ENCODE measurements around the gene GNG12. TPM values are rescaled to one million over a fixed set of nuclear protein-coding genes. Genes with fewer than 3 reads are reported as not detected.
"Not testable (repeated sequence)": the region's sequence is repeated elsewhere in the genome, so short reads cannot be mapped to it uniquely, and the experiment has no call there.

Gene GNG12
- polyA plus RNA-seq, 12 donors = 42.2 to 255 (median 56.9) TPM

DNA sequence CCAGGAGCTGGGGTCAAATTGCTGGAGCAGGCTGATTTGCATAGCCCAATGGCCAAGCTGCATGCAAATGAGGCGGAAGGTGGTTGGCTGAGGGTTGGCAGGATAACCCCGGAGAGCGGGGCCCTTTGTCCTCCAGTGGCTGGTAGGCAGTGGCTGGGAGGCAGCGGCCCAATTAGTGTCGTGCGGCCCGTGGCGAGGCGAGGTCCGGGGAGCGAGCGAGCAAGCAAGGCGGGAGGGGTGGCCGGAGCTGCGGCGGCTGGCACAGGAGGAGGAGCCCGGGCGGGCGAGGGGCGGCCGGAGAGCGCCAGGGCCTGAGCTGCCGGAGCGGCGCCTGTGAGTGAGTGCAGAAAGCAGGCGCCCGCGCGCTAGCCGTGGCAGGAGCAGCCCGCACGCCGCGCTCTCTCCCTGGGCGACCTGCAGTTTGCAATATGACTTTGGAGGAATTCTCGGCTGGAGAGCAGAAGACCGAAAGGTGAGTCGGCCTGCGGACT is 148.2 kb downstream of the GNG12 start, which contains the start of gene GADD45A:
GADD45A (plus strand) TSS at position 135 of the 491 bp plus-strand sequence; CDS start at position 429, 294 bp downstream.
- peak; percentile 96 for DNase-seq

- no peak for DNase-seq
Observed at GRCh38 chr1:67684526-67685066, 148.7 kb downstream of the GNG12 start.

- peak; percentile 20 for DNase-seq
Observed at GRCh38 chr1:67683766-67684525, 149.3 kb downstream of the GNG12 start.

DNA sequence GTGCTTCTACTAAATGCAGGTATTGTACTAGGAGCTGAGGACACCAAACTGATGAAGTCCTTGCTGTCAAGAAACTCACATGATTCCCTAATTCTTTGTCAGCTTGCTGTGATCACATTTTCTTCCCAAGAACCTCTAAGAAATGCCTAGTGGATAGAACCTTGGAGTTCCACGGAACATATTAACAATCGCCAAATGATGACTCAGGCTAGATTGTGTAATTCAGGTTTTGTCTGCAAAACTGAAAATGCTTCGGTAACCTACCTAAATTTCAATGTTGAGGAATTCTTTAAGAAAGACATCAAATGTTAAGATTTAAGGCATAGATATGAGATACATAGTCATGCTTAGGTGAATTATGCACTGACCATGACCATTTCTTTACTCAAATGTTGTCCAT is 150.0 kb downstream of the GNG12 start:
- peak; percentile 26 for DNase-seq

DNA sequence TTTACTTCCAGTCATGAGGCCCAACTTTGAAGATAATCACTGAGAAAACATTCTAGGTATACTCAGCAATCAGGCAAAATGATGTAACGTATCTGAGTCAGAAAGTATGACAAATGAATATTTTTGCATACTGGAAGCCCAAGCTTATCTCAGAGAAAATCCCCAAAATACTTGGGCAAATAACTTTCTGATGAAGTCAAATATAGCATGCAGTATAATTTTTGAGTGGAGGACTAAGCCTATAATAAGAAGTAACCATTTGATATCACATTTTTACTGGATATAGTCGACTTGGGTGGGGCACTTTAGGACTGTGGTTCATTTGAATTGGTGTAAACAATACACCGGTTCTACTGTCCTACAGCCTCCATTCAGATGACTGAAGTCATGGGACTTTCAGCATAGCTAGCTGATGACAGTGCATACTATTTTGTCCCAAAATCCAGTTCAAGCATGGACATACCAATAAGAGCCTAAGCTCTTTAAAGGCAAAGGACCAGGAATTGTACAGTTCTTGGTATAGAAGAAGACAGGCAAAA is 150.5 kb downstream of the GNG12 start:
- DNase-seq = no peak

DNA sequence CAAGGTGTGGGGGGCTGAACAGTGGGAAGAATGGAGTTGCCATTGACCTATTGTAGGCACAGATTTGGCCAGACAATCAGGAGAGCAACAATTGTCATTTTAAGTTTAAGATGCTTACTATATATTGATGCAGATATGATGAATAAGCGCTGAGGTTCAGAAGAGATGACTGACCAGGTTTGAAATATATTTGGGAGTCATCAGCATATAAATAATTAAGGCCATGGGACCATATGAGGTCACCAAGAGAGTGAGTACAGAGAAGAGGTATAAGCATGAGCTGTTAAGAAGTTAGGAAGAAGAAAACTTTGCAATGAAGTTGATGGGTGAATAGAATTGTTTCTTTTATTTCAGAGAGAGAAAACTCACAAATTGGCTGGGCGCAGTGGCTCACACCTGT is 152.8 kb downstream of the GNG12 start:
- no peak for DNase-seq

- DNase-seq = no peak
Observed at GRCh38 chr1:67679691-67680090, 153.6 kb downstream of the GNG12 start.

DNA sequence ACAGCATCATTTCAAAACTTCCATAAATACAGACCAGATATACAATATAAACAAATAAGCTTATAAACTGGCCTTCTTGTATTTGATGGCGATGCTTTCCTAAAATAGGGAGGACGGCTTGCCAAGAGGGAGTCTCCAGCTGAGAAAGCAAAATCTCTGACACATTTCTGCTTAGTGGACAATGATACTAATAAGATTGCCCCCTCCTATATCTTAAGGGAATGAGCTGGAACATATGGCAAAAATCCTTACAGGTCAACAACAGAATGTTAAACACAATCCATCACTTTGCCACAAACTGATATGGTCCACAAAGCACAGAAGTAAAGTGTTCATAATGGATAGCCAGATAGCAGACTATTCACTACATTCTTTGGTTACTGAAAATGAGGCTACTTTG is 155.3 kb downstream of the GNG12 start:
- DNase-seq = no peak

- DNase-seq = no peak
Observed at GRCh38 chr1:67677408-67677807, 155.9 kb downstream of the GNG12 start.

DNA sequence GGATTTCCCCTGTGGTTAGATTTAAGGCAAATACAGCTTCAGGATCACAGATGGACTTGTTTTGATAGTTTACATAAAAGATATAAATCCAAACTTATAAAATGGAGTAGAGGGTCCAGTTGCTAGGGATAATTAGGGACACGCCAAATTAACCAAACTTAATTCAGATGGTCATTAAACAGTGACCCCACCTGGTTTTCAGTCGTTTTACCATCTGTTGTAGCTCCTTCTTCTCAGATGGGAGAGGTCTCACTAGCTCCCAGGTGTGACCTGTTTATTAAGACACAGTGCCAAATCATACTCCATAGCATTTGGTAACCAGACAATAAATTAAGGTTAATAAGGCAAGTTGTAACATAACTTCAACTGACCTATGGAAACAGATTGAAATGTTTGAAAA is 156.3 kb downstream of the GNG12 start:
- DNase-seq = no peak

DNA sequence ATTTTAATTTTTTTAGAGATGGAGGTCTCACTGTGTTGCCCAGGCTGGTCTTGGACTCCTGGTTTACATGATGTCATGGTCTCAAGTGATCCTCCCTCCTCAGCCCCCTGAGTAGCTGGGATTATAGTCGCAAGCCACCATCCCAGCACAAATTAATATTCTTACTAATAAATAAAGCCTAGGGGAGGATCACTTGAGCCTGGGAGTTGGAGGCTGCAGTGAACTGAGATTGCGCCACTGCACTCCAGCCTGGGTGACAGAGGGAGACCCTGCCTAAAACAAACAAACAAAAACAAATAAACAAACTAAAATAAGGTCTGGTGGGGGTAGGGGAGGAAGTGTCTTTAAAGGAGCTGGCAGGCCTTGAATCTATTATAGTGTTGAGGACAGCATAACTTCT is 157.0 kb downstream of the GNG12 start:
- DNase-seq = no peak

GRCh38 chr1:67675800-67676199 is 157.5 kb downstream of the GNG12 start:
- DNase-seq = no peak

DNA sequence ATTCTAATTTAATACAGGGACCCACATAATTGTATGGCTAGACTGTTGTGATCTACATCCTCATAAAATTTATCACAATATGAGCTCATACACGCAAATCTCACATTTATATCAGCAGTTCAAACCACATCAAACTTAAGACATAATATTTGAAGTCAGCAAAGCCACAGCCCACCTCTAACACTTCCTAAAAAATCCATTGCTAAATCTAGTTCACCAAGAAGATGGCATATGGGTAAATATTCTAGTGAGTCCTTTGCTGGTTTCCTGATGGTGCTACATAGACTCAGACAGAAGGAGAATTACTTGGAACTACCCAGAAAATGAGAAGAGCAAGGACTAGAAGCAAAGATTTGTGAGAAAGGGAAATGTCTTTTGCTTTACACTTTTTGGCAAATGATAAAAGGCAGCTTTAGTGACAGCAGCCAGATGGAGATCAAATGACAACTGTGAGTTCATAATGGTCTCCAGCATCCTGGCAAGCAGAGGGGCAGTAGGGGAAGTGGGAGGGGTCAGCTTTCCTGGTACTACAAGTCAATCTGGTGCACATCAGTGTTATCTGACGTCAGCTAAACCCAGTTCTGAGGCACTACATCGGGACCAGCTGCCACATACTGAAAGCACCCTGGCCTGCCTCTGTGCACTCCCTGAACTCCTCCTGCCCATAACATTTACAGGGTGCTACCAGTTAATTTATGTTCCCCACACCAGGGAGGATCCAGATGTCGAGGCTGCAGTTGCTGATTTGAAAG is 158.8 kb downstream of the GNG12 start:
- peak; percentile 63 for DNase-seq

- DNase-seq = no peak
Observed at GRCh38 chr1:67673468-67674201, 159.6 kb downstream of the GNG12 start.

GRCh38 chr1:67672260-67672803 is 160.9 kb downstream of the GNG12 start:
- DNase-seq = no peak

GRCh38 chr1:67668660-67669059 is 164.6 kb downstream of the GNG12 start:
- no peak for DNase-seq

GRCh38 chr1:67666636-67667035 is 166.6 kb downstream of the GNG12 start:
- DNase-seq = no peak

- DNase-seq = not testable (repeated sequence)
Observed at GRCh38 chr1:67665307-67665706, 168.0 kb downstream of the GNG12 start.

DNA sequence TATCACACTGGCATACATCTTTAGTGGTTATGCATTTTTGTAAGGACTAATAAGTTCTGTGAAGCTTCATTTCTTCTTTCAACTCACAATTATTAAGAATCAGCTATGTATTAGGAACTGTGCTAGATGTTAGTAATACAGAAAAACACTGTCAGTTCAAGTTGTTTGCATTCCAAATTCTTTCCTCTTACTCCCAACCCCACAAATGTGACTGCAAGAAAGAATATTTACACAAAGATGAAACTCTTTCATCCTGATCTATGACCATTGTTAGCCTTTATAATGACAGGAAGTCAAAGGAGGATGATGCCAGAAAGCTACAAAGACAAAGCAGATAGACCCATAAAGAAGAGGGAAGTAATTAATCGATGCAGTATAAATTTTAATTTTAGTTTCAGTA is 169.2 kb downstream of the GNG12 start:
- DNase-seq = no peak

DNA sequence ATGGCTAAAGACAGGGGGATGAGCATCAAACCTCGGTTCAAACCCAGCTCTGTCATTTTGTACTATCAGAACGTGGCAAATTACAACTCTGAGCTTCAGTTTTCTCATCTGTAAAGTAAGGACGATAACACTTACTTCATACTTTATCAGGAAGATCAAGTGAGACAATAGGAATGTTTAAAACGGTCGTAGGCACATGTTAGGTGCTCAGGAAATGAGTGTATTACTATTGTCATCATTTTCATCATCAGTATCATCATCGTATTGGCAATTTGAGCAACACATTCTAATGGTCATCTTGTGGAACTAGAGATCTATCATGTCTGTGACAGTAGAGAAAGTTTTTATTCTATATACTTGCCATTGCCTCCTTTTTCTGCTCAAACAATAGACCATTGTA is 170.4 kb downstream of the GNG12 start:
- DNase-seq = no peak

DNA sequence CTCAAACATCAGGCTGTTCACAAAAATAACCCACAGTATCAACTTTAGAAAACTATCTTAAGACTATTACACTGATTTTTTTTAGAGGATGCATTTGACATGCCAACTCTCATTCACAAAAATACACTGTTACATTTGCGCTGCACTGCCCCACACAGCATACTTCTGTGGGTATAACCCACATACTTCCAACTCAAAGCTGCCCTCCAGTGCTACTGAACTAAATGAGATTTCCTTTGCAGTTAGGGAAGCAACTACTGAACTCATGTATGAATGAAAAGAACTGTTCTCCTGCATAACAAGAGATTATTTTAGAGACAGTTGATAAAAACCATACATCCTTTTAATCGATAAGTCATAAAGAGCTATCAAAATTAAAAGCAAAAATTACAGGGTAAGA is 174.0 kb downstream of the GNG12 start:
- DNase-seq = no peak
